ENCODE measurements around the gene CARD10. TPM values are rescaled to one million over a fixed set of nuclear protein-coding genes. Genes with fewer than 3 reads are reported as not detected.

Gene CARD10
- total RNA-seq, 1 donor from 2014 or later, result 2.0 TPM

- DNase-seq, result no peak
These were observed 56.8 kb downstream of the CARD10 start for GRCh38 chr22:37462436-37462835.

- no peak for DNase-seq
These were observed 57.3 kb downstream of the CARD10 start for GRCh38 chr22:37461961-37462360.

GRCh38 chr22:37460684-37461083, 58.5 kb downstream of the CARD10 start:
- DNase-seq, result no peak

- no peak for DNase-seq
These were observed 60.0 kb downstream of the CARD10 start for GRCh38 chr22:37459206-37459605.

- no peak for DNase-seq
These were observed 61.9 kb downstream of the CARD10 start for GRCh38 chr22:37457093-37457893.

- DNase-seq, result no peak
These were observed 62.9 kb downstream of the CARD10 start for GRCh38 chr22:37456346-37456745.

GRCh38 chr22:37455896-37456295, 63.3 kb downstream of the CARD10 start:
- DNase-seq, result no peak

- no peak for DNase-seq
These were observed 64.1 kb downstream of the CARD10 start for GRCh38 chr22:37454857-37455686.

- DNase-seq, result no peak
These were observed 65.5 kb downstream of the CARD10 start for GRCh38 chr22:37453696-37454095.

- no peak for DNase-seq
These were observed 68.0 kb downstream of the CARD10 start for GRCh38 chr22:37451218-37451617.

- no peak for DNase-seq
These were observed 69.7 kb downstream of the CARD10 start for GRCh38 chr22:37449331-37450001.

GRCh38 chr22:37448516-37449127, 70.6 kb downstream of the CARD10 start:
- DNase-seq, result no peak

- DNase-seq, result no peak
These were observed 73.7 kb downstream of the CARD10 start for GRCh38 chr22:37445501-37445900.

GRCh38 chr22:37443977-37444376, 75.2 kb downstream of the CARD10 start:
- DNase-seq, result no peak

- no peak for DNase-seq
These were observed 76.1 kb downstream of the CARD10 start for GRCh38 chr22:37443086-37443485.

- DNase-seq, result no peak
These were observed 76.7 kb downstream of the CARD10 start for GRCh38 chr22:37442537-37442936.

- no peak for DNase-seq
These were observed 77.1 kb downstream of the CARD10 start for GRCh38 chr22:37442135-37442534.

- no peak for DNase-seq
These were observed 78.3 kb downstream of the CARD10 start for GRCh38 chr22:37440875-37441274.

All from occipital lobe (tissue), 2 donors.